CD4-positive, alpha-beta T cell treated with Interleukin-4 for 4 hours (primary cell): ENCODE data around the gene RPH3AL.
"Not testable (repeated sequence)": the region's sequence is repeated elsewhere in the genome, so short reads cannot be mapped to it uniquely, and the experiment has no call there.

Experiments used
- DNase-seq: peaks from one replicate; pipeline ENCODE4 v3.0.0-alpha.2; 2020

Gene RPH3AL

GRCh38 chr17:218432-219110 is 134.0 kb downstream of the RPH3AL start:
- DNase-seq, result no peak

GRCh38 chr17:216625-217024 is 136.0 kb downstream of the RPH3AL start:
- DNase-seq, result no peak

GRCh38 chr17:215563-216478 is 136.8 kb downstream of the RPH3AL start:
- peak; percentile 15 for DNase-seq

- no peak for DNase-seq
Observed at GRCh38 chr17:214881-215331, 137.7 kb downstream of the RPH3AL start.

GRCh38 chr17:213286-214105 is 139.1 kb downstream of the RPH3AL start:
- DNase-seq, result no peak

- no peak for DNase-seq
Observed at GRCh38 chr17:210402-210801, 142.2 kb downstream of the RPH3AL start.

- no peak for DNase-seq
Observed at GRCh38 chr17:208429-208828, 144.2 kb downstream of the RPH3AL start.

GRCh38 chr17:207775-208174 is 144.8 kb downstream of the RPH3AL start:
- DNase-seq, result no peak

- DNase-seq, result no peak
Observed at GRCh38 chr17:206941-207560, 145.6 kb downstream of the RPH3AL start.

GRCh38 chr17:206484-206883 is 146.1 kb downstream of the RPH3AL start:
- not testable (repeated sequence) for DNase-seq

- DNase-seq, result no peak
Observed at GRCh38 chr17:205817-206216, 146.8 kb downstream of the RPH3AL start.

- DNase-seq, result no peak
Observed at GRCh38 chr17:205148-205669, 147.4 kb downstream of the RPH3AL start.

- no peak for DNase-seq
Observed at GRCh38 chr17:204427-205147, 148.0 kb downstream of the RPH3AL start.

- no peak for DNase-seq
Observed at GRCh38 chr17:202501-202951, 150.1 kb downstream of the RPH3AL start.

- DNase-seq, result not testable (repeated sequence)
Observed at GRCh38 chr17:201736-202135, 150.9 kb downstream of the RPH3AL start.

- not testable (repeated sequence) for DNase-seq
Observed at GRCh38 chr17:201257-201656, 151.3 kb downstream of the RPH3AL start.

GRCh38 chr17:200586-200985 is 152.0 kb downstream of the RPH3AL start:
- DNase-seq, result no peak

- DNase-seq, result no peak
Observed at GRCh38 chr17:199806-200545, 152.6 kb downstream of the RPH3AL start.

- DNase-seq, result no peak
Observed at GRCh38 chr17:199191-199604, 153.4 kb downstream of the RPH3AL start.

GRCh38 chr17:198225-198624 is 154.4 kb downstream of the RPH3AL start:
- DNase-seq, result not testable (repeated sequence)

- DNase-seq, result no peak
Observed at GRCh38 chr17:197352-197751, 155.3 kb downstream of the RPH3AL start.
